ENCODE measurements around the gene MRPS21.

GRCh38 chr1:150263549-150263948 is 30.1 kb upstream of the MRPS21 start:
- no peak for TF ChIP-seq CTCF (IDR thresholded peaks at IDR 0.05)
- TF ChIP-seq POLR2A (IDR thresholded peaks at IDR 0.05), result no peak
